Muscle layer of duodenum (tissue), 2 donors: Measurements from ENCODE around the gene DIPK1C.

Experiments
- H3K27ac ChIP-seq: one replicate; pipeline ENCODE4 v1.7.0; 2013; ENCODE audit warnings: mild to moderate bottlenecking, low read length
- H3K27me3 ChIP-seq: one replicate; pipeline ENCODE4 v1.7.0; 2013; ENCODE audit warnings: low read depth, mild to moderate bottlenecking, control low read depth, low read length
- H3K36me3 ChIP-seq, 2 donors: one replicate each; pipeline ENCODE4 v1.7.0; 2013; ENCODE audit warnings: low read length in 2 of 2, control low read depth in 1 of 2, mild to moderate bottlenecking in 1 of 2; ENCODE audit not compliant: insufficient read depth in 2 of 2, control insufficient read depth in 1 of 2
- H3K4me1 ChIP-seq, 2 donors: one replicate each; pipeline ENCODE4 v1.7.0; 2013; ENCODE audit warnings: low read length in 2 of 2, mild to moderate bottlenecking in 2 of 2, control low read depth in 1 of 2, moderate library complexity in 1 of 2; ENCODE audit not compliant: insufficient read depth in 2 of 2, control insufficient read depth in 1 of 2
- H3K4me3 ChIP-seq, 2 donors: one replicate each; pipeline ENCODE4 v1.7.0; 2013; ENCODE audit warnings: low read length in 2 of 2, low read depth in 1 of 2, mild to moderate bottlenecking in 1 of 2
- H3K9me3 ChIP-seq, 2 donors: one replicate each; pipeline ENCODE4 v1.7.0; 2013; ENCODE audit warnings: low read length in 2 of 2, control low read depth in 1 of 2, mild to moderate bottlenecking in 1 of 2; ENCODE audit not compliant: control insufficient read depth in 1 of 2
- donor health status: healthy.

Gene DIPK1C

DNA sequence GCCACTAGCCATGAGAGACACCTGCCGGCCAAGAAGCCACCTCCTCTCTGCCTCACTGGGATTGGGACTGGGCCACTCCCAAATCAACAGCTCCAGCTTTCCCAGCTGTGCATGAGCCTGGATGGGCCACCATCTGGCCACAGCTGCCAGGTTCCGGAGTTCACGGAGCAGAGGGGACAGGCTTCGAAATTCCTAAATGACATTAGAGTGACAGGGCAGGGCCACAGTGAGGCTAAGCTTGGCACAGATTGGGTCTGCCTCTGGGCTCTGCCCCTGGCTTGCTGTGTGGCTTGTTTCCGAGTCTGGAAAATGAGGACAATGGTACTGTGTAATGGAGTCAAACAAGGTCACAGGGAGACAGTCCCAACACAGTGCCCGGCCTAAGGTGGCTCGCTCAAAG, 6.5 kb downstream of the DIPK1C start:
- peaks cover 8% of the 10 kb centered on the region for H3K27me3 ChIP-seq
- H3K27ac ChIP-seq: no peak overlapping the region
- H3K4me1 ChIP-seq: peaks cover 0 to 4% of the 10 kb centered on the region in 2 donors
- H3K4me3 ChIP-seq: no peak overlapping the region
- no peaks in the 10 kb centered on the region for H3K9me3 ChIP-seq
- no peaks in the 10 kb centered on the region for H3K36me3 ChIP-seq

DNA sequence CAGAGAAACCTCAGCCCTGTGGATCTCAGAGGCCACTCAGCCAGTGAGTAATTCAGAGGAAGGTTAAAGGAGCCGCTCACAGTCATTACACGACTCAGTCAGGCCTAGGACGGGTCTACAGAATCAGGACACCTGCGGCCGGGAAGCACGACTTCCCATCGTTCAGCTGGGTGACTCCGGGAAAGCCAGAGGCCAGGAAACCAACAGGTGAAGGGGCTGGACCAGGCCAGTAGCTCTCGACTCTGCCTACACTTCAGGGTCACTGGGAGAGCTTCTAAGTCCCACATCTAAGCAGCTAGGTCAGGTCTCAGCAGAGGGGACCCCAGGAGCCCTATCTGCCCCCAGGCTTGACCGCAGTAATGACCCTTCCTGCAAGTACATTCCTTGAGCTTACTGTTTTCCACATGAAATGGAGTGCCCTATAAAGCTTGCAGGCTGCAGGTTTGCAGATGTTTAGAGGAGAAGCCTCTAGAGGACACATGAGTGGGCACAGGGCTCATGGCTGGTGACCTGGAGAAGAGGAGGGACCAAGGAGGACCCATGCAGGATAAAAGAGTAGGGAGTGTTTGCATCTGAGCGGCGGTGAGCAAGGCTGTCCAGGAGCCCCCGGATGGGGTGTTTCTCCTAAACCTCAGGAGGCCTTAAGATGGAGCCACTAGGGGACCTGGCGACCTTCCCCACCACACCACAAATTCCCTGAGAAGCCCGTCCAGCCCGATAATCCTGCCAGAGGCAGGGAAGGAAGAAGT, 9.5 kb downstream of the DIPK1C start:
- Histone ChIP-seq H3K4me3 (no peak overlapping the region), H3K27me3 (no peaks in the 10 kb centered on the region), H3K36me3 (no peaks in the 10 kb centered on the region), H3K9me3 (no peaks in the 10 kb centered on the region), H3K27ac (no peak overlapping the region), H3K4me1 (peaks cover 0 to 4% of the 10 kb centered on the region in 2 donors)

DNA sequence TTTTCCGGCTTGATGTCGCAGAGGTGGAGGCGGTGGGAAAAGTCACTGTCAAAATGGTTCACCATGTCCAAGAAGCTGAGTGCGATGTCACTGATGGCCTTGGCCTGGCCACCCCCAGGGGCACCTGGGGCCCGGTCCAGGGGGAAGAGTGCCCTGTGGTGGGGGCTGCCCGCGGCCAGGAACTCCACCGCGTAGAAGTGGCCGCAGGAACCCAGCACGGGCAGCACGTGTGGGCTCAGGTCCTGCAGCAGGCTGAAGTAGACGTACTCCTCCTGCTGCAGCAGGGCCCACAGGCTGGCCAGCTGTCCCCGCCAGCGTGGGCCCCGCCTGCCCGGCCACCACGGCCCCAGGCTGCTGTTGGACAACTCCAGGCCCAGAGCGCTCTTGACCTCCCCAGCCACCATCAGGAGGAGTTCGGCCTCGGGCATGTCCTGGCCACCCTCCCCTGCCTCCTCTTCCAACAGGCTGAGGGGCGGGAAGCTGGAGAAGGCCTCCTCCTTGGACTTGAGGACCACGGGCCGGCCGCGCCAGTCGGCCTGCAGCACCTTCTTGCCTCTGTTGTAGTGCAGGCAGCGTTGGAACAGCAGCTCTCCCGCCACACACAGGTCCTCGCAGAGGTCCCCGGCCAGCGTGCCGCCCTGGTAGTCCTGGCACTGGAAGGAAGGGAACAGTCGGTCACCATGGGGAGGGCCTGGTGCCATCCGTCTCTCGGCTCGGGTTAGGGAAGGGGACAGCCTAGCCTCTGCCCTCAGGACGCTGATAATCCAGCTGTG, 10.3 kb downstream of the DIPK1C start:
- H3K4me3 ChIP-seq: no peak overlapping the region
- peaks cover 0 to 4% of the 10 kb centered on the region in 2 donors for H3K4me1 ChIP-seq
- H3K9me3 ChIP-seq: no peaks in the 10 kb centered on the region
- H3K27me3 ChIP-seq: no peaks in the 10 kb centered on the region
- no peaks in the 10 kb centered on the region for H3K36me3 ChIP-seq
- no peak overlapping the region for H3K27ac ChIP-seq

DNA sequence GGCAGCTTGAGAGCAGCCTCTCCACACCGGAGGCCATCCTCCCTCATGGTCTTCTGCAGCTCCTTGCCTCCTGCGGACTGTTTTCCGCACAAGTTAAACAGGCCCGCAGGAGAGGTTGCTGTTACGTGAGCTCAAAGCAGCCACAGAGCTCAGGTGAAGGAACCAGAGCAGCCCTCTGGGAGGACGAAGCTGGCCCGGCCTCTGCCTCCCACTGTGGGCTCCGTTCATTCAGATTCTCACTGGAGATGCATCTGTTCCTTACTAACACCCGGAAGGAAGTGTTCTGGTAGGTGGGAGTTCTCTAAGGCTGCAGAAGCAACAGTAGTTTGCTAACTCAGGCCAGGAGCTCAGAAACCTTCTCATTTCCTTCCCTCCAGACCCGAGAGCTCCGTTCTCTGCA, 10.9 kb downstream of the DIPK1C start:
- H3K27me3 ChIP-seq: no peaks in the 10 kb centered on the region
- H3K27ac ChIP-seq: no peak overlapping the region
- no peaks in the 10 kb centered on the region for H3K36me3 ChIP-seq
- no peak overlapping the region for H3K4me3 ChIP-seq
- peaks cover 0 to 4% of the 10 kb centered on the region in 2 donors for H3K4me1 ChIP-seq
- no peaks in the 10 kb centered on the region for H3K9me3 ChIP-seq

DNA sequence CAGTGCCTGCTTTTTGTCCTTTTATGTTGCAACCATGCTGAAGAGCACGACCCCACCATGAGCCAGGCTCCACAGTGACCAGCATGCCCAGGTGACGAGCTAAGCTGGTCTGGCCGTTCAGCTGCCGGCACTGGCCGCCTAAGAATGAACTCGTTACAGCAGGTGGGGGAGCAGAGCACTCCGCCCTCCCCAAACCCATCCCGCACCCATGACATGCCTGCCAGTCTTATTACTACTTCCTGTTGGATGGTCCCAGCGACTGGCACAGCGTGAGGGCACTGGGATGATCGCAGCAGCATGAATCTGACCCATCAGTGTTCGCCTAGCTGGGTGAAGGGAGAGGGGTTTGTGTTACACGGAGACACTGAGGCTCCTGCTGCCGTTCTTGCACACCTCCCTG, 11.5 kb downstream of the DIPK1C start:
- no peaks in the 10 kb centered on the region for H3K9me3 ChIP-seq
- H3K36me3 ChIP-seq: no peaks in the 10 kb centered on the region
- no peak overlapping the region for H3K27ac ChIP-seq
- no peak overlapping the region for H3K4me3 ChIP-seq
- H3K4me1 ChIP-seq: peaks cover 0 to 4% of the 10 kb centered on the region in 2 donors
- no peaks in the 10 kb centered on the region for H3K27me3 ChIP-seq

DNA sequence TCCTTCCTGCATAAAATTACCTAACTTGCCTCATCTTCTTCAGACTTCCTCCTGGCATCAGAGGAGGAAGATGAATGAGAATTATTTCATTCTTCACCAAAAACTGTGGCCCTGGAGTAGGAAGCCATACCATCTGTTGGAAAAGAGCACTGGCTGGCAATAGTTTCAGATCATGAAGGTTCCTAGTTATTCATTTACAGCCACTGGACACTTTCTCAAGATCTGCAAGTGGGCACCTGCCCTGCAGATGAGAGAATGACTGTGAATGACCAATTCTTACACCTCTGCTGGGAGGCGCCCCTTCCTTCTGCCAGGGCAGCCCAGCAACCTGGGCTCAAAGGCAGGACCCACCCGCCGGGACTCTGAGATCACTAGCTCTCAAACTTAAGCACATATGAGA, 13.0 kb downstream of the DIPK1C start:
- Histone ChIP-seq H3K27me3 (no peaks in the 10 kb centered on the region), H3K9me3 (no peaks in the 10 kb centered on the region), H3K4me1 (no peaks in the 10 kb centered on the region), H3K36me3 (no peaks in the 10 kb centered on the region), H3K27ac (no peak overlapping the region), H3K4me3 (no peak overlapping the region)

DNA sequence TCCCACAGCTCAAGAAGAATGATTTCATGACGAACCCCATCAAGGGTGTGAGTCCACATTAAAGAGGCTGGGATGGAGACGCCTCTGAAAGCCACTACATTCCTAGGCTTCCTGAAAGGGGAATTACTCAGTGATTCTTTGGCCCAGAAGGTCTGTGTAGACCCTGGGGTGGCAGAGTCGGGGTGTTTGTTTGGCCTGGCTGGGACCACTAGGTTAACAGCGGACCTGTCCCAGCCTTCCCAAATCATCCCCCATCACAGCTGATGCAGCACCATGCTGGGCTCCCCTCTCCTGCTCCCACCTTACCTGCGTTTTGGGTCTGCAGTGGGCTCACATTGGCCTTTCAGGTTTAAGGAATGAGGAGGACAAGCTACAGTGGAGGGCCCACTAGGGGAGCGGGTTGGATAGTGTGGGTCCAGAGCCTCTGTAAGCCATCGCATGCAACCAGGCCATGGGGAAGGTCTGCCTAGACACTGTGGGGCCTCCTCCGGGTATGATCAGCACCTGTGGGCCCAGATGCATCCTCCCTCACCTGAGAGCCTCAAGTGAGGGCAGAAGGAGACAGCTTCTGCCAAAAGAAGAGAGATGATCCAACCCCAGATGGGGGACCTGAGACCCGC, 16.2 kb downstream of the DIPK1C start:
- Histone ChIP-seq H3K4me3 (no peak overlapping the region), H3K4me1 (no peaks in the 10 kb centered on the region), H3K27ac (no peak overlapping the region), H3K9me3 (no peaks in the 10 kb centered on the region), H3K36me3 (no peaks in the 10 kb centered on the region), H3K27me3 (no peaks in the 10 kb centered on the region)

DNA sequence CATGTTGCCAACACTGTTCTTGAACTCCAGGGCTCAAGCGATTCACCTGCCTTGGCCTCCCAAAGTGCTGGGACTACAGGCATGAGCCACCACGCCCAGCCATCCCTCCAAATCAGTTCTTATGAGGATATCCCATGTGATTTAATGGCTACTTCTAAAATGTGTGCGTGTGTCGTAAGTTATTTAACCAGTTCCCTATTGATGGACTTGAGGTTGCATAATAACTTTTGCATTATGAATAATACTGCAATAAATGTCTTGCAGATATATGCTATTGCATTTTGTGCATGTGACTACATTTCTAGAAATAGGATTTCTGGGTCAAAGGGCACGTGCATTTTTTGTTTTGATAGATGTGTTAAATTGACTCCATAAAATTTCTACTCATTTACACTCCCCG, 19.0 kb downstream of the DIPK1C start:
- no peak overlapping the region for H3K27ac ChIP-seq
- H3K4me3 ChIP-seq: no peak overlapping the region
- no peaks in the 10 kb centered on the region for H3K9me3 ChIP-seq
- H3K36me3 ChIP-seq: no peaks in the 10 kb centered on the region
- H3K4me1 ChIP-seq: no peaks in the 10 kb centered on the region
- no peaks in the 10 kb centered on the region for H3K27me3 ChIP-seq

DNA sequence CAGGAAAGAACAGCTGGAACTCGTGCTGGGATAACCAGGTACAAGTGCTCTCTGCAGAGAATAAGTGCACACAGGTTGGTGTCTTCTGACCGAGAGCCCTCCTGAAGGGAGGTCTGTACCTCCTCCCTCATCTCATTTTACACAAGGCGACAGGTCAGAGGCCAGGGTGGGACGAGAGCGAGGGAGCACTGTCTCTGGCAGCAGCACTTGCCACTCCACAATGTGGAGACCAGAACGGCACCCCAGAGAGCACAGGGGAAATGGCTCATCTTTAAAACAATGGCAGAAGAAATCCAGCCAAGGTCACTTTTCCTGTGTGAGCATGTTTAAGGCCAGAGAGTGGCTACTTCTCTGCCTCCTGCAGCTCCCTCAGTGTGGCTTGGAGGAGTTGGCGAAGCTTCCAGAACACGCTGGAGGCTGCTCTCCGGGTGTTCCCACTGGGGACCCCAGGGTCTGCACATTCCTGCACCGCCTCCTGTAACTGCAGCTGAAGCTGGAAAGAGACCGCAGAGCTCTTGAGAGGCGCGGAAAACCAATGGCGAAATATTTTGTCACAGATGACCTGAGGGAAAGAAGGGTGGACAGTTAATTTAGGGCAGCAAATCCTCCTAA, 20.8 kb downstream of the DIPK1C start:
- H3K9me3 ChIP-seq: no peaks in the 10 kb centered on the region
- H3K4me1 ChIP-seq: no peaks in the 10 kb centered on the region
- no peaks in the 10 kb centered on the region for H3K27me3 ChIP-seq
- H3K4me3 ChIP-seq: no peak overlapping the region
- H3K27ac ChIP-seq: no peak overlapping the region
- H3K36me3 ChIP-seq: no peaks in the 10 kb centered on the region

DNA sequence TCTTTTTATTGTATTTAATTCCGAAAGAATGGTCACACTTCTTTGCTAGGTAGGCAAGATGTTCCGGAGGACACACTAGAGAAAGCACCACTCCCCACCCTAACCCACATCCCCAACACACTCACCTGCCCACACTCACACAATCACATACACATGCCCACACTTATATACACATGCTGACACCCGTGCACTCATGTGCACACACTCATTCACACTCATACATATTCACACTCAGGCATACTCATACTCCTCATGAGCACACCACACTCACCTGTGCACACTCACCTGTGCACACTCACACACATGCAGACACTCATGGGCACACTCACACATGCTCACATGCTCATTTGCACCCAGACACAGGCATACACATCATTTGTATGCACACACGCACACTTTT, 21.4 kb downstream of the DIPK1C start:
- no peaks in the 10 kb centered on the region for H3K36me3 ChIP-seq
- no peaks in the 10 kb centered on the region for H3K9me3 ChIP-seq
- no peaks in the 10 kb centered on the region for H3K27me3 ChIP-seq
- no peak overlapping the region for H3K27ac ChIP-seq
- no peak overlapping the region for H3K4me3 ChIP-seq
- H3K4me1 ChIP-seq: no peaks in the 10 kb centered on the region

DNA sequence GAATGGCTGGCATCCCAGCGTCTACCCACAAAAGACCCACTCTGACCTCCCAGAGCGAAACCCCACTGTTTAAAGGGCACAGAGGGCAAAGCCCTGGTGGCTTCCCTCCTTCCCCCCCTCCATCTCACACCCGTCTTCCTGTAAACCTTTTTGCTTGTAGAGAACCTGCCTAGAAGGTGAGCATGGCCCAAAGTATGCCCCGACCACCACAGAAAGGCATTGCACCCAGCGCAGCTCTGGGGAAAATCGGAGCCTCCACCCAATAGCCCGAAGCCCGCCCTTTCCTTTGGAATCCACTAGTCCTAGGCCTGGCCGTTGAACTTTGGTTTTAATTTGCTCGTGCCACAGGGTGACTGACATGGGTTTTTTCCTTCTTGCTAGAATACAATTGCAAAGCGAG, 22.6 kb downstream of the DIPK1C start:
- no peaks in the 10 kb centered on the region for H3K27me3 ChIP-seq
- no peaks in the 10 kb centered on the region for H3K36me3 ChIP-seq

More for the DNA sequence above, 22.6 kb downstream of the DIPK1C start:
- H3K4me1 ChIP-seq: no peaks in the 10 kb centered on the region
- no peak overlapping the region for H3K27ac ChIP-seq
- no peaks in the 10 kb centered on the region for H3K9me3 ChIP-seq
- no peak overlapping the region for H3K4me3 ChIP-seq
